GM18868 (cell line): Measurements from ENCODE around the gene SAXO1.
A peak's percentile ranks its signal among the peaks of the same experiment; 100 is the strongest.
"Not testable (repeated sequence)": the region's sequence is repeated elsewhere in the genome, so short reads cannot be mapped to it uniquely, and the experiment has no call there.

ENCODE experiments used
- ATAC-seq: cut with Tn5 transposase; IDR thresholded peaks from one replicate; pipeline ENCODE4 v1.9.1; 2021; ENCODE audit warnings: mild to moderate bottlenecking, moderate library complexity; ENCODE audit not compliant: unreplicated experiment

Gene SAXO1, protein sequence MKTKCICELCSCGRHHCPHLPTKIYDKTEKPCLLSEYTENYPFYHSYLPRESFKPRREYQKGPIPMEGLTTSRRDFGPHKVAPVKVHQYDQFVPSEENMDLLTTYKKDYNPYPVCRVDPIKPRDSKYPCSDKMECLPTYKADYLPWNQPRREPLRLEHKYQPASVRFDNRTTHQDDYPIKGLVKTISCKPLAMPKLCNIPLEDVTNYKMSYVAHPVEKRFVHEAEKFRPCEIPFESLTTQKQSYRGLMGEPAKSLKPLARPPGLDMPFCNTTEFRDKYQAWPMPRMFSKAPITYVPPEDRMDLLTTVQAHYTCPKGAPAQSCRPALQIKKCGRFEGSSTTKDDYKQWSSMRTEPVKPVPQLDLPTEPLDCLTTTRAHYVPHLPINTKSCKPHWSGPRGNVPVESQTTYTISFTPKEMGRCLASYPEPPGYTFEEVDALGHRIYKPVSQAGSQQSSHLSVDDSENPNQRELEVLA

DNA sequence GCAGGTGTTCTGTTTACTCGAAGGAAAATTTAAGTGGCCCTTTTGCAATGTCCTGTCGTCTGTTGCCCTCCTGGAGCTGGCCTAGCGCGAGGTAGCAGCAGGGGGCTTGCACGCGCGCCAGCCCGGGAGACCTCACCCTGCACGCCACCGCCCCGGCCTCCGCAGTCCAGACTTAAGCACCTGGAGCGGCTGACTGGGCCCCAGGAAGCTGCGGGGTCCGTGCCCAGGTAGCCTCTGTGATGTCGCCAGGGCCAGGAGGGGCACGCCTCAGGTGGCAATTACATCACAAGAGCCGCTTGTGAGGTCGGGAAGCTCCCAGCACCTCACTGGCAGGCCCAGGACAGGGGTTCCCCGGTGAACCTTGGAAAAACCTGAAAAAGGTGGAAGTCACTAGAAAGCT is at the start of gene SAXO1:
TSS of gene SAXO1 (minus strand) at position 195 of the 400 bp plus-strand sequence. CDS start 301 bp downstream, outside the sequence.
- ATAC-seq, result no peak

DNA sequence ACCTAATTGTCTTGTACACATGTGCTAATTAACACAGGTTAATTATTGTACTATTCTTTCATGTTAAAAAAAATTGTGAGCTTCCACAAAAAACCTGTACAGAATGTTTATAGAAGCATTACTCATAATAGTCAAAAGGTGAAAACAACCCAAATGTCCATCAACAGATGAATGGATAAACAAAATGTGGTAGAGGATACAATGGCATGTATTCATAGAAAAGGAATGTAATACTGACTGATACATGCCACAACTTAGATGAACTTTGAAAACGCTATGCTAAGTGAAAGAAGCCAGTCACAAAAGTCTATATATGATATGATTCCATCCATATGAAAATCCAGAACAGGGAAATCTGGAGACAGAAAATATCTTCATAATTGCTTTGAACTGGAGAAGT is 41.8 kb upstream of the SAXO1 start:
- ATAC-seq, result no peak

DNA sequence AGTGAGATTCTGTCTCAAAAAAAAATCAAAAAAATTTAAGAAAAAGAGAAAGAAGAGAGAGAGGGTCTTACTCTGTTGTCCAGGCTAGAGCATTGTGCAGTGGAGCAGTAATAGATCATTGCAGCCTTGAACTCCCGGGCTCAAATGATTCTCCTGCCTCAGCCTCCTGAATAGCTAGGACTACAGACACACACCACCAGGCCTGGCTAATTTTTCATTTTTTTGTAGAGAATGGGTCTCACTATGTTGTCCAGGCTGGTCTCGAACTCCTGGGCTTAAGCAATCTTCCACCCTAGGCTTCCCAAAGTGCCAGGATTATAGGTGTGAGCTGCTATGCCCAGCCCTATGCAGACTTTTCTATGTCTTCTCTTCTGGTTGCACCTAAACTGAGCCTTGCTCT is 41.2 kb upstream of the SAXO1 start:
- ATAC-seq, result no peak

DNA sequence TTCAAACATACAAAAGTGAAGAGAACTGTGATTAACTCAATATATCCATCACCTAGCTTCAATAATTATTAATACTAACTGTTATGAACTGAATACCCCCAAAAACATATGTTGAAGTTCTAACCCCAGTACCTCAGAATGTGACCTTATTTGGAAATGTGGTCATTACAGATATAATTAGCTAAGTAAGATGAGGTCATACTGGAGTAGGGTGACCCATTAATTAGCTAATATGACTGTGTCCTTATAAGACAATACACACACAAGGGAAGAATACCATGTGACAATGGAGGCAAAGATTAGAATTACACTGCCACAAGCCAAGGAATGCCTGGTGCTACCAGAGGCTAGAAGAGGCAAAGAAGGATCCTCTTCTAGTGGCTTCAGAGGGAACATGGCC is 24.0 kb upstream of the SAXO1 start:
- ATAC-seq, result no peak

DNA sequence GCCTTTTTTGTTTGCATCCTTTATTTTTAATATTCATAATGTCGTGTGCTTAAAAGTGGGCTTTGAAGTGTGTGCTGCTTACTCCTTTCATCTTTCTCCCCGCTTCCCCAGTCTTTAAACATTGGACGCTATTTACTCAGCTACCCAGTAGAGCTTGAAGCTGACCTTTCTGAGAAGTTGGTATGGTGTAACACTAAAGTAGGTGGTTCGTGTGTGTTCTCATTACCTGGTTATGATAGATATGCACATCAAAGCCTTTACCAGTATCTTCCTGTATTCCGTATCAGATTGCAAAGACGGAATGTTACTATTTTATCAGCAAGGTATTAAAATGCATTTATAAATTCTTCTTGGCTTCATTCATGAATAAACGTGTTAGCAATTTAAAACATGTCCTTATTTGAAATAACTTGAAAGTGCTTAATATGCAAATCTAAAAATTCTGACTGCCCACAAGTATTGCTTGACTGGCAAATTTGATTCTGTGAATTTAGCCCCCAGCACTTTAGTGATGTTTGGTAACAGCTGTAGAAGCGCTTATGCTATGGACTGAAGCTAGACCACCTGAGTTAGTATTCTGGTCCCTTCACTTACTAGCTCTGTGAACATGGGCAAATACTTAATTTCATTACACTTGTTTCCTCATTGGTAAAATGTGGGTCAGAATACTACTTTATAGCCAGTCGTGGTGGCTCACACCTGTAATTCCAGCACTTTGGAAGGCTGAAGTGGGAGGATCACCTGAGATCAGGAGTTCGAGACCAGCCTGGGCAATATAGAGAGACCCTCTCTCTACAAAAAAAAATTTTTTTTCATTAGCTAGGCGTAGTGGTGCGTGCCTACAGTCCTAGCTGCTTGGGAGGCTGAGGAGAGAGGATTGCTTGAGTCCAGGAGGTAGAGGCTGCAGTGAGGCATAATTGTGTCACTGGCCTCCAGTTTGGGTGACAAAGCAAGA is 17.9 kb upstream of the SAXO1 start:
- ATAC-seq, result no peak

DNA sequence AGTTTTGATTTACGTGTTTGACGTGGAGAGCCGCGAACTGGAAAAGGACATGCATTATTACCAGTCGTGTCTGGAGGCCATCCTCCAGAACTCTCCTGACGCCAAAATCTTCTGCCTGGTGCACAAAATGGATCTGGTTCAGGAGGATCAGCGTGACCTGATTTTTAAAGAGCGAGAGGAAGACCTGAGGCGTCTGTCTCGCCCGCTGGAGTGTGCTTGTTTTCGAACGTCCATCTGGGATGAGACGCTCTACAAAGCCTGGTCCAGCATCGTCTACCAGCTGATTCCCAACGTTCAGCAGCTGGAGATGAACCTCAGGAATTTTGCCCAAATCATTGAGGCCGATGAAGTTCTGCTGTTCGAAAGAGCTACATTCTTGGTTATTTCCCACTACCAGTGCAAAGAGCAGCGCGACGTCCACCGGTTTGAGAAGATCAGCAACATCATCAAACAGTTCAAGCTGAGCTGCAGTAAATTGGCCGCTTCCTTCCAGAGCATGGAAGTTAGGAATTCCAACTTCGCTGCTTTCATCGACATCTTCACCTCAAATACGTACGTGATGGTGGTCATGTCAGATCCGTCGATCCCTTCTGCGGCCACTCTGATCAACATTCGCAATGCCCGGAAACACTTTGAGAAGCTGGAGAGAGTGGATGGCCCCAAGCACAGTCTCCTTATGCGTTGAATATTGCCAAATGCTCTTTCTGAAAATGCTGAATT is 17.1 kb upstream of the SAXO1 start:
- no peak for ATAC-seq

DNA sequence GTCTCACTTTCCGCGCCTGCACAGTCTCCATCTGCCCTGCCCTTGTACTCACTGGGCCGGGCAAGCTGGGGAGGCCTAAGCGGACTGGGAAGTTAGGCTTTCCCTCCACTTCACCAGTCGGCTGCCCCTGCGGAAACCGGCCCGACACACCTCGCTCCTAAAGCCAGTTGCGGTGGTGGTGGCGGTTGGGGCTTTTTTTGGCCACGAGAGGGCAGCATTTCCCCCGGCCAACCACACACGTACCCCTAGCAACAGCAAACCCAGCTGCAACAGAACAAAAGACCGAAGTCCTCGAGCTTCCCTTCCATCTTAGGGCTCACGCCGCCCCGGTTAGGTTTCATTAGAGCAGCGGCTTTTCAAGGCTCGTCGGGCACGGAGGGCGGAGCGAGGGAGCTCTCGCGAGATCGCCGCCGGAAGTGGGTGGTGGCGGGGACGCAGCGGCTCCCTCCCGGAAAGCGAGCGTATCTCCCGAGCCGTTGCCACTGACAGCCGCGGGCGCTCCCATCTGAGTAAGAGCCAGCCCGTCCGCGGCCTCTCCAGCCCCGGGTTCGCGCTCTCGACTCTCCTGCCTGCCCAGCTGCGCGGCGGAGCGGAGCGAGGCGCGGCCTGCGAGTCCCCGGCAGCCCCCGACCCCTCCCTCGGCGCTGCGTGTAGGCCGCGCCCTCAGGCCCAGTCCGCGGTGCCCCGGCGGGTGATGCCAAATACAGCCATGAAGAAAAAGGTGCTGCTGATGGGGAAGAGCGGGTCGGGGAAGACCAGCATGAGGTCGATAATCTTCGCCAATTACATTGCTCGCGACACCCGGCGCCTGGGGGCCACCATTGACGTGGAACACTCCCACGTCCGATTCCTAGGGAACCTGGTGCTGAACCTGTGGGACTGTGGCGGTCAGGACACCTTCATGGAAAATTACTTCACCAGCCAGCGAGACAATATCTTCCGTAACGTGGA is 16.2 kb upstream of the SAXO1 start, which contains the start of gene RRAGA:
TSS of gene RRAGA (plus strand) at position 462 of the 951 bp plus-strand sequence. CDS start at position 695, 233 bp downstream.
- ATAC-seq, result peak; percentile 88

DNA sequence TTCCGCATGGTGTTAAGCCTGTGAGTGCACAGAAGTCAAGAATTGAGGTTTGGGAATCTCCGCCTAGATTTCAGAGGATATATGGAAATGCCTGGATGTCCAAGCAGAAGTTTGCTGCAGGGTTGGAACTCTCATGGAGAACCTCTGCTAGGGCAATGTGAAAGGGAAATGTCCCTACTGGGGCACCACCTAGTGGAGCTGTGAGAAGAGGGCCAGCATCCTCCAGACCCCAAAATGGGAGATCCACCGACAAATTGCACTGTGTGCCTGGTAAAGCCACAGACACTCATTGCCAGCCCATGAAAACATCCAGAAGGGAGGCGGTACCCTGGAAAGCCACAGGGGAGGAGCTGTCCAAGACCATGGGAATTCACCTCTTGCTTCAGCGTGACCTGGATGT is 3.6 kb upstream of the SAXO1 start:
- ATAC-seq, result no peak

DNA sequence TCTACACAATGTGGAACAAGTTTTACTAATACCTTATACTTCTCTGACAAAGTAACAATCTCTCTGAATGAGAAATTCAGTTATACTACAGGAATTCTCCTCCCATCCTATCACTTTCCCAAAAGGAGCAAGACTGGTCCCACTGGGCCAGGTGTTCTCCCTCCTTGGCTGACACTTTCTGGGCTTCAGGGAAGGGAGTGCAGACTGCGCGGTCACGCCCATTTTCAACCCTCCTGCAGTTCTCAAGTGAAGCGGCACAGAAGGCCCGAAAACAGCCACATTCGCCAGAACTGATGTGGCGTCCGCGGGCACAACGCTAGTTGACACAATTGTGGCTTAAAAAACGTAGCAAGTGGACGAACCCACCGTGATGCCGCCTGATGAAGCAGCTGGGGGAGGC is 603 bp downstream of the SAXO1 start:
- no peak for ATAC-seq

DNA sequence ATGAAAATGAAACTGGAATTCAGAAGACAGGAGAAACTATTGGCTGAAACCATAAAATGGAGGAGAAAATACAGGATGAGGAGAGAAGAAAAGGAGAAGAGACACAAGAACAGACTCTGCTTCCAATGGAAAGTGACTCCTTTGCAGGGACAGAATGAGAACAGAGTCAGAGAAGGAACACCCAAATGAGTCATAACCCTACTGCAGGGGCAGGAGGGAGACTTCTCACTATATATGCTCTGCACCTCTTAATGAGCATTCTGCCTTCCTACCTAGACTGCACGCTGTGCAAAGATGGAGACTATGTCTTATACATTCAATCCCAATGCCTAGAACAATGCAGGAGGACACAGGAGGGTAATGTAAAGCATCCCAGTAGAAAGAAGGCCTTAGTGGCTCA is 2.1 kb downstream of the SAXO1 start:
- ATAC-seq, result peak; percentile 86

DNA sequence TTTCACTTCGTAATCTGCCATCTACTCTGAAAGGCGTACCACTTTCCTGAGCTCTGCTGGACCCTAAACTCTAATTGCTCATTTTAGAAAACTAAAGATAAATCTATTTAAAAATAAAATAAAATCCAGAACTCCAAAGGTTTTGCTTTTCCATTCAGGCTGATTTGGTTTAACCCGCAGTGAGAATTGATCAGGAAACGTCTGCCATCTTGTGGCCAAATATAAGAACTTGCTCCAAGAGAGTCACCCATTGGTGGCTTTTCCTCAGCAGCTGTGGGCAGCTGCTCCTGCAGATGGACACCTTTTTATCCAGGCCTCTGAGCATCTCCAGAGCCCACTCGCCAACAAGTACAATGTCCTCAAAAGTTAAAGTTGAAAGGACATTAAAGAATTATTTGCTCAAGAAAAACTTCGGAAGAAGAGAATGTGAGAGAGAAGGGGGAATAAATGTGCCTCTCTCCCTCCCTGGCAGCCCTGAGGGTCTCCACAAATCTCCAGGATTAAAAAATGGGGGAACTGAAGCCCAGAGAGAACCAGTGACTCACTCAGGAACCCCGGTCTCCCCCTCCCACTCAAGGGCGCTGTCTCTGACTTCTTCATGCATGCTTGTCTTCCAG is 4.1 kb downstream of the SAXO1 start:
- ATAC-seq, result peak; percentile 62

DNA sequence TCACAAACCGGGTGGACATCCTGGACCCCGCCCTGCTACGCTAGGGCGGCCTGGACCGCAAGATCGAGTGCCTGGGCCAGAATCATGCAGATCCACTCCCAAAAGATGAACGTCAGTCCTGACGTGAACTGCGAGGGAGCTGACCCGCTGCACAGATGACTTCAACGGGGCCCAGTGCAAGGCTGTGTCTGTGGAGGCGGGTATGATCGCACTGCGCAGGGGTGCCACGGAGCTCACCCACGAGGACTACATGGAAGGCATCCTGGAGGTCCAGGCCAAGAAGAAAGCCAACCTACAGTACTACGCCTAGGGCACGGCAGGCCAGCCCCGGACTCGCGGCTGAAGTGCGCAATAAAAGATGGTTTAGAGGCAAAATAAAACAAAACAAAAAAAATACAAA is 5.2 kb downstream of the SAXO1 start:
- ATAC-seq, result no peak

DNA sequence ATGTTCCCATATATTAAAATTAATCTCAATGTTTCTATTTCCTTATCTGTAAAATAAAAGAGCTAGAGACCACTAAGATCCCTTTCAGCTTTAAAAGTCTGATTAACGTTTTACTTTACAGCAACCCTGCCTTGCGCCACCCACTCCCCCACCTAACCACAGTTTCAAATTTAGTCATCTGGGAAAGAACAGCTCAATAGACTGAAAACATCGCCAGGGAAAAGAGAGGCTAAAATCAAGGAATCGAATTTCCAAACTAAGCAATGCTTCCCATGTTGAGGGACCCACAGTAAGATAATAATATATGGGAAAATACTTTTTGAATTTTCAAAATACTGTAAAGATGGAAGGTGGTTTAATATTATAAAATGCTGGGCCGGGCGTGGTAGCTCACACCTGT is 6.6 kb downstream of the SAXO1 start:
- no peak for ATAC-seq

DNA sequence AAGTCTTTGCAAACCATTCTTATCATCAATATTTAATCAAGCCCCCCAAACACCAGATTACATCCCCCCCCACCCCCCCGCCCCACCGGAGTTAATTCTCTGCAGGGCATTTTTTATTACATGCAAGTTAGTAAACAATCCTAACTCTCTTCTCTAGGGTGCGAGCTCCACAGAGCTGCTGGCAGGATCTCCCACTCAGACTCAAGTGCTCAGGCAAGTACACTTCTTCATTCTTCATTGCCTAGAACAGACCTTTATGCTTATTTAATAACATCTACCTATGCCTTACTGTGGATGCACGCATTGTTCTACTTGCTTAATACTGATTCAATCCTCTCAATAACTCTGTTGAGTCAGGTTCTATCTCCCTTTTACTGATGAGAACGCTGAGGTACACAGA is 9.9 kb downstream of the SAXO1 start:
- ATAC-seq, result no peak

DNA sequence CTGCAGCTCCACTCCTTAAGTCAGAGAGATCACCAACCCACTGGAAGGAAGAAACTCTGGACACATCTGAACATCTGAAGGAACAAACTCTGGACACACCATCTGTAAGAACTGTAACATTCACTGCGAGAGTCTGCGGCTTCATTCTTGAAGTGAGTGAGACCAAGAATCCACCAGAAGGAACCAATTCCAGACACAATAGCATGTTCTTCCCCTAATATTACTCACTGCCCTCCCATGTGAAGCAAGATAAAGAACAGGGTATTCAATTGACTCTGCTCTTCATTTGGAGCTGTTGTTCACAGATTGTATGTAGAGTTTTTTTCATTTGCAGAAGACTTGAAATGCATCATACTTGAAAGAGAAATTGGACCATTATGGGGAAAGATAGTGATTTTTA is 10.8 kb downstream of the SAXO1 start:
- ATAC-seq, result no peak

DNA sequence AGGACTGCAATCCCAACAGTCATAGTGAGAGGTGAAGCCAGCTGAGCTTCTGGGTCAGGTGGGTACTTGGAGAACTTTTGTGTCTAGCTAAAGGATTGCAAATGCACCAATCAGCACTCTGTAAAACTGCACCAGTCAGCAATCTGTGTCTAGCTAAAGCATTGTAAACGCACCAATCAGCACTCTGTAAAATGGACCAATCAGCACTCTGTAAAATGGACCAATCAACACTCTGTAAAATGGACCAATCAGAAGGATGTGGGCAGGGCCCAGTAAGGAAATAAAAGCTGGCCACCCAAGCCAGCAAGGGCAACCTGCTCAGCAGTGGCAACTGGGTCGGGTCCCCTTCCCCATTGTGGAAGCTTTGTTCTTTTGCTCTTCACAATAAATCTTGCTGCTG is 11.4 kb downstream of the SAXO1 start:
- ATAC-seq, result not testable (repeated sequence)

DNA sequence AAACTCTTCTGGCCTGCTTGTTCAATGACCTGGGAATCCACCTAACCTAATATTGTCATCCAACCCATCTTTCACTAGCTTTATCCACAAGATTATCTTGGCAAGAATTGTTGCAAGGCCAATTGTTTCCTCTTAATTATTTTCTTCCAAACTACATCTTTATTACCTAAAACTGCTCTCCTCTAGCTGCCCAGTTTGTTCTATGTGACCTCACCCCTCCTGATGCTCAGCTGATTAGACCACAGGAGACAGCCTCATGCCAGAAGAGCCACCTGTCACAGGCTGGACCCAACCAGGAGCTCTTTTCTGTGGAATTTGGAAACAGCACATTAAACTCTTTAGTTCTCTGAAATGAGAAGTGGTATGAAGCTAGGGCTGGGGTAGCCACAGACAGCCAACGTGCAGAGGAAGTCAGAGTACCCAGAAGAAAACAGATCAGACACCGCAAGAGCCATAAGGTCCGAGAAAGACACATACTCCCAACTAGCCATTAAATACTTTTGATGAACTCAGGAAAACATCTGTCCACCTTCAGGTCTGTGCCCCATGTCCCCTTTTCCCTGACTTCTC is 12.0 kb downstream of the SAXO1 start:
- ATAC-seq, result no peak

DNA sequence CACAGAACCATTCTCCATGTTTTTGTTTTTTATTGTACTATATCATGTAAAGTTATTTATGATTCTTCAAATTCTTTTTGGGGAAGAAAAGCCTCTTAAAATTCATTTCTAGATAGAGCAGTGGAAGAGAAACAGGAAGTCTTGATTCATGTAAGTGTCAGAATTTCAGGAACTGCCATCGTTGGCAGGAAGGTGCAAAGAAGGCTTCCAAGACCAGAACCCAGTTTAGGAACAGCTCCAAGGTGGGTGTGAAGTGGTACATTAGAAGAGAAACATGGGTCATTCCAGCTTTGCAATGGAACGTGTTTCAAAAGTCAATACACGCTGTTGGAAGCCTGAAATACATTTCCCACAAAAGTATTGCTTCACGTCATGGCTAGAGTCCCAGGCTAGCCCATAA is 14.8 kb downstream of the SAXO1 start:
- ATAC-seq, result no peak

DNA sequence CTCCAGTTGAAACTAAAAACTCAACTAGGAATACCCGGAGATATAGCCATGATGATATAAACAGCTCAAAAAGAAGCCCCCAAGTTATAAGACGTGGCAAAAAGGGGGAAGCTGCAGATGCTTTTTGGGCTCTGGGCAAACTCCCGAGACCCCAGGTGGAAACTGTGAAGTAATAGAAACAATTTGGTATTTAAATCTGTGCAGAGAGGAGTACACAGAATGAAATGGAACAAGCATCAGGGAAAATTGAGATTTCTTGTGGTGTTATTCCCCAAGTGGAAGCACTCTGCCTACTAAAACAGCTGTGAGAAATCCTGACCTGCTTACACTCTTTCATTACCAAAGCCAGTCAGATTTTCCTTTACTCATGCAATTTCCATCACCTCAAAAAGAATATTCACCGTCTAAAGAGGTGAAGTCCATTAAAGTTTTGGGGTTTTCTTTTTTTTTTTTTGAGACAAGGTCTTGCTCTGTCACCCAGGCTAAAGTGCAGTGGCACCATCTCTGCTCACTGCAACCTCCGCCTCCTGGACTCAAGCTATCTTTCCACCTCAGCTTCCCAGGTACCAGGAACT is 23.5 kb downstream of the SAXO1 start:
- ATAC-seq, result no peak
